Hematopoietic multipotent progenitor cell treated with erythropoietin and hydrocortisone succinate and interleukin-3 and kit ligand, for 4 days (in vitro differentiated cells): ENCODE measurements around the gene SARDH.

Experiments used
- DNase-seq: peaks from one replicate; pipeline ENCODE4 v3.0.0-alpha.2; 2015

SARDH gene

DNA sequence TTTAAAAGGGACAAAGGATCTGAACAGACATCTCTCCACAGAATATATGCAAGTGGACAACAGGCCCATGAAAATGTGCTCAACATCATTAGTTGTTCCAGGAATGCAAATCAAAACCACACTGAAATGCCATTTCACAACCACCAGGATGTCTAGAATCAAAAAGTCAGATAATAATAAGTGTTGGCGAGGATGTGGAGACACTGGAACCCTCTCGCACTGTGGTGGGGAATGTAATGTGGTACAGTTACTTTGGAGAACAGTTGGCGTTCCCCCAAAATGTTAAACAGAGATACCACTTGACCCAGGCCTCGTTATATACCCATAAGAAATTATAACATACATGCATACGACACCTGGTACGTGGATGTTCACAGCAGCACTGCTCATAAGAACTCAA is 38.6 kb downstream of the SARDH start:
- DNase-seq = no peak

DNA sequence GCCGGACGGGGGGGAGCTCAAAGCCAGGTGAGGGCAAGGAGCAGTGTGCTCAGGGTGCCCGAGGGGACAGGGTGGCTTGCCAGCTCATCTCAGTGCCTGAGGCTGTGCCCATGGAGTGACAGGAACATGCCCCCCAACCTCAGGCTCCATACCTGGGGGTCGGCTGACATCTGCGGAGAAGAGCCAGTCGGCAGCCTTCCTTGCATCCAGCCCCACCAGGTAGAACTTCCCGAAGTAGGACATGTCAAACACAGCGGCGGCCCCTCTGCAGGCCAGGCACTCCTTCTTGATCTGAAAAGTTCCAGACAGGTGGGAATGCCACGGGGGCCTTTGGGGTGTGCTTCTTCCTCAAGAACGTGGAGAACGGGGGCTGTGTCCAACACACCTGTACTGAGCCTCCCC is 42.1 kb downstream of the SARDH start:
- DNase-seq = no peak

DNA sequence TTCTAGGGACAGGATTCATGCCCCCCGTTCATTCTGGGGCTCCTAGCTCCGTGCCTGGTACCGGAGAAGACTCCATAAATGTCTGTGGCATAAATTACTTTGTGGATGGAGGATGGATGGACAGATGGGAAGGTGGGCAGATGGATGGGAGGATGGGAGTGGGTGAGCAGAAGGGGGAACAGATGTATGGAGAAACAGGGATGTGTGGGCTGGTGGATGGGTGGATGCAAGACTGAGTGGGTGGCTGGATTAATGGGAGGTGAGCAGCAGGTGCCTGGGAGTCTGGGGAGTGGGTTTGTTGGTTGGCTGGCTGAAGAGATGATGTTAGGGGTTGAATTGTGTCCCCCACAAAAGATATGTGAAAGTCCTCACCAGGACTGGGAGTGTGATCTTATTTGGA is 43.5 kb downstream of the SARDH start:
- DNase-seq = no peak

DNA sequence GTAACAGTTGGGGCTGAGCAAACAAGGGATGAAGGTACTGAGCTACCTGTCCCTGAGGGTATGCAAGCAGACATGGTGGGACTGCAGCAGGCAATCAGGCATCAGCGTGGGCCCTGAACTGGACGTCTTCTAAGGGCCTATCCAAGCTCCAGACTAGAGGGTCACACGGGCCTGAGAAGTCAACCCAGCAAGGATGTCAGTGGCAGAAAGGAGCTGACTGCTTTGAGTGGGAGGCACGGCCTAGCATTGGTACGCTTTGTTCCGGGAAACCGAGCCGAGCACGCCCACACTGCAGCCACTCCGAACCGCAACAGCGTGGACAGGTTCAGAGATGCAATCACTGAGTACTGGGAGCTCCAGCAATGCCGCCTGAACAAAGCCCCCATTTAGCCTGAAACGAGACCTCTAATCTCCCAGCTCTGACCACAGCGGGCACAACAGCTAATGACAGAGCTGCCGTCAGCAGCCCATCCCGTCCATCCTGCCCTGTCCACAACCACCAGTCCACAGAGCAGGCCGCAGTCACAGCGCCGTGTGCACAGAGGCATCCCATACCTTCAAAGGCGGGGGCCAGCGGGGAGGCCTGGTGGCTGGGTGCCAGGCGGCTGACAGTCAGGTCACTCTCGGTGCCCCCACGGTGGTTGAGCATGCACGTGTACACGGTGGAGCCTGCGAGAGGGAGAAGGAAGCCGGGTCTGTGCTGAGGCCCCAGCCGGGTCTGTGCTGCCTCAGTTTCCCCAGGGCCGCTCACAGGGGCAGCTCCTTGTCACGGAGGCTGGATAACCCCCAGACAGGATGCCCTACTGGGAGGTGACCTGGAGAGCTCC is 44.2 kb downstream of the SARDH start:
- no peak for DNase-seq

DNA sequence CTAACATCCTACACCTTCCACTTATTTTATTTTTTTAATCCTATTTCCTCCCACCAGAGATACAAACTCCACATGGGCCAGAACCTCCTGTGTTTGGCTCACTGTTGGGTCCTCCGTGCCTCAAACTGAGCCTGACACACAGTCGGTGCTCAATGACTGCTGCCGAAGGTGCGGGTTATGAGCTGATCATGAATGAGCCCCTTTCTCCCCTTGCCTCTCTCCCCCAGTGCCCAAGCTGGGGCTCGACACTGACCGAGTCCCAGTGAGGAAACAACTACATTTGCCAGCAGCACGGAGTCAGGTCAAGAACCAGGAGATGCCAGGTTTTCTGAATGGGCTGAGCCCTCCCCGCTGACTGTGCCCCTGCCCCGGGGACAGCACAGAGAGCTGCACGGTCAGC is 45.0 kb downstream of the SARDH start:
- DNase-seq = no peak

DNA sequence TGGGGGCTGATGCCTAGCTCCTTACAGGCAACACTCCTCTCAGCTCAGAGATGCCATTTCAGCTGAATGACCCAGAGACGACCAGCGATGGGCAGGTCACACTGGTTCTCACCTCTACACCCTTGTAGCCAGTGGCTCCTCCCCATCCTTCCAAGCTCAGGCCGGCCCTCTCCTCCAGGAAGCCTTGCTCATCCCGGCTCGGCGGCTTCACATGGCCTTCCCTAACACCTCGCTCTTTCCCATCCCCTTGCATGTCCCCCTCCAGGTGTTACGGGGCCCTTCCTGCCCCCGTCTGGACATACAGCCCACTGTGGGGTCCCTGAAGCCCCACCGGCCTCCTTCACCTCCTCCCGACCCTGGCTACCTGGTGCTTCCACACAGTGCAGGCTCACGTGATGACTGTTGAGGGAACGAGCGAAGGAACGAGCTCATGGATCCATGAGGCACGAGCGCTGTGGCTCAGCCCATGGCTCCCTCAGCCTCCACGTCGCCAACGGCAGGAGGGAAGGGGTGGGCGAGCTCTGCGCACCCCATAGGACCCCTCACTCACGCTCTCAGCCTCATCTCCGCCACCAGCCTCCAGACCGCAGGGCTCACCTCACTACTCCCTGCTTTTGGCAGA is 45.7 kb downstream of the SARDH start:
- DNase-seq = no peak

DNA sequence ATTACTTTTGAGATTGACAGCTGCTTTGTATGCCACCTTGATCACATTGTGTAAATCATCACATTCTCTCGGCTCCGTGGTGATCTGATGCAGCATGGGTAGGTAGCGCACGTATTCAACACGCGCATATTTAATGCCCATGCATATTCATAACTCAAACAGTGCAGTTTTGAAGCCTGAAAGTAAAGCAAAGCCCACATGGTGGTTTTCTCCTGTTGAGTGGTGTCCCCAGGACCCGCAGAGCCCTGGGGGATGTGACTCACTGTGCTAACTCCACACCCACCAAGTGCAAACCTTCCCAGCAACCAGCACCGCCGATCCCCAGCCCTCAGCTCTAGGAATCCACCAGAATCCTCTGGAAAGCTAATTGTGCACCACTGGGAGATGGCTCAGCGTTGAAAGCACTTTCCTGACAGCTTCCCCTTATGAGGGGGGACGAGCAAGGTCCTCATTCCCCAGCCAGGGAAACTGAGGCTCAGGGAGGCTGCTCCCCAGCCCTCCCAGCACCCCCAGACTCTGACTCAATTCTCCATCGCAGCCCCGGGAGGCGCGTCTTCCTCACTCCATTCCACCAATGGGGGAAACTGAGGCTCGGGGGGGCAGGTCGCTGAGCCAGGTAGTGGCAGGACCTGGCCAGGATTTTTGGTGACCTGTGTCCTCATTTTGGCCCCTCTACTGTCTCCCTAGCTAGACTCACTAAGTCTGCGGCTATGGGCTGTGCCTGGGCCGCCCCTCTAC is 46.4 kb downstream of the SARDH start:
- no peak for DNase-seq

DNA sequence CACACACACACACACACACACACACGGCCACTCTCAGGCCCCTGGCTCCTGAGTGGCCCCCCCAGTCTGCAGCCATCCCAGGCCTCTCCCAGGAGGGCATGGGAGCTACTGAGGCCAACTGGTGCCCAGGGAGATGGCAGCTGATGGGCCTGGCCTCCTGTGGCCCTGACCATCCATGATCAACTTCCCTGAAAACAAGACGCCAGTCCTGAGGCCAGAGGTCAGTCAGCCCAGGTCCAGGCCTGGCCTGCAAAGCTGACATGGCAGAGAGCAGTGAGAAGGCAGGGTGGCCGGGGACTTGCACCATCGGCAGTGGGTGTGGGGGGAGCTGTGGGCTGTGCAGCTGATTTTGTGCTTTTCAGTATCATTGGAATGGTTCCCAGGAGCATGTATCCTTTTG is 47.0 kb downstream of the SARDH start:
- DNase-seq = no peak

DNA sequence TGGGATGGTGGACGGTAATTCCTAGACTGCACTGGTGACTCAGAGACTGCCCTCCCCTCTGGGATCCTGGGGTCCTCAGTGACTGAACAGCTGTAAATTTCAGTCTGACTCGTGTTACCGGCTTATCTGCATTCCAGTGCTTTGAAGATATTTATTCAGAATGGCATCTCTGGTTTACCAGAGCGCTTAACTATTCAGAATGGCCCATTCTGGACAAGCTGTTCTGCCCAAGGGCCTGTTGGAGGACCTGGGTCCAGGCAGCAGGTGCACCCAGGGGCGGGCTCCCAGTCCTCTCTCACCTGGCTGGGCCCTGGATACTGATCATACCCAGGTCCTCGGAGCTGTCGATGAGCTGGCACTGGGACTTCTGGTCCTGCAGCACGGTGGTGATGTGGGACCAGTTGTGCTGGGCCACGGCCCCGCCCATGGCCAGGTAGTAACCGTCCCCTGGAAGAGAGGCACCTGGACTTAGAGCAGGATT is 48.0 kb downstream of the SARDH start:
- DNase-seq = no peak

DNA sequence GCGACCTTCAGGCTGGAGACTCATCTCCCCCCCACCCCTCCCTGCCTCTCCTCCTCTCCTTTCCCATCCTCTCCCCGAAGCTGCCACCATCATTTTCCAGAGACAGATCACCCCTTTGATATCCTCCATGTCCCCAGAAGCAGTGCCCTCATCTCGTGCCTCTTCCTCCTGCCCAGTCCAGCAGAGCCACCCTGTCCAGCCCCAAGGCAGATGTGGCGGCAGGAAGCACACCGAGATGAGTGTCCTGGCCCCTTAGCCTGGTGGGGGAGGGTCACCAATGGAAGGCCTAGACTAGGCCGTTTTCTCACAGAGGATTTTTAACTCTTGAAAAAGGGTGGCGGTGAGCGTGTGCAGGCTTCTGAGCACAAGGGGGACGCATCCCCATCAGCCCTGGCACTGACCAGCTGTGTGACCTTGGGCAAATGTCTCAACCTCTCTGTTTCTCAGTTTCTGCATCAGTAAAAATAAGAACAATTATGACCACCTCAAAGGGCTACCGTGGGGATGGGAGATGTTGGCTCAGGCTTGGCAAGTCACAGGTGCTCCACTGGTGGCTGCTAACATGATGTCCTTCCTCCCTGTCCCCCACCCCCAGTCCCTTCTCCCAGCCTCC is 48.9 kb downstream of the SARDH start:
- DNase-seq = no peak

DNA sequence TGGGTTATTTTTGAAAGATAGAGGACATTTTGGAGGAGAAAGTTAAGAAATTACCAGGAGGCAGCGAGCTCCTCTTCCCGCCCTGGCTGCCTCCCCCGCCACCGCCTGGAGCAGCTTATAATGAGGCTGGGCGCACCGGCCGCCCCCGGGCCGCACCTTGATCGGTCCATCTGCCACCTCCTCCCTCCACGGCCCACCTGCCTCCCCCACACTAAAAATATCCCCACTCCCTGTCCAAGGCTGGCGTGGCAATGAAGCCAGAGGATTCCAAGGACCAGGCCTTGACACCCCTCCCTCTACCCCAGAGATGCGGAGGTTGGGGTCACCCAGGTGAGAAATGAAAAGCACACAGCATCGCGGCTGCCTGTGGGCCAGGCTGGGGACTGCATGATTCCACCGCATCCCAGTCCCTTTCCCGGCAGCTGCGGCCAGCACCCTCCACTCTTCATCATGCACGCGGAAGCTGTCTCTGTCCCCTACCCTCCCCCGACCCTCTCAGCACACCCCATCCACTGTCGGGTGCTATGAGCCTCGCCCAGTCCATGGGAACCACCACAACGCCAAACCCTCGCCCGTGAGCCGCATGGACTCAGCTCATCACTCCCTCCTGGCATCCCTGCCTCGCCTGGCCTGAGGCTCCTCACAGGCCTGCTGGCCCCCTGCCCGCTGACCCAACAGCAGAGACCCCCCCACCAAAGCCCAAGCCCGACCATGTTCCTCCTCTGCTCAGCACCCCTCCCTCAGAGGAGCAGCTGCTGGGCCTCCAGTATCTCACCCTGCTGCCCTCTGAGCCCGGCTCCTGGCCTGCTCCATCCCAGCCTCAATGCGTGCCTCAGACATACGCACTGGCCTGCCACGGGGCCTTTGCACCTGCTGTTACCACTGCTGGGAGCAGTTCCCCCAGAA is 50.0 kb downstream of the SARDH start:
- no peak for DNase-seq

DNA sequence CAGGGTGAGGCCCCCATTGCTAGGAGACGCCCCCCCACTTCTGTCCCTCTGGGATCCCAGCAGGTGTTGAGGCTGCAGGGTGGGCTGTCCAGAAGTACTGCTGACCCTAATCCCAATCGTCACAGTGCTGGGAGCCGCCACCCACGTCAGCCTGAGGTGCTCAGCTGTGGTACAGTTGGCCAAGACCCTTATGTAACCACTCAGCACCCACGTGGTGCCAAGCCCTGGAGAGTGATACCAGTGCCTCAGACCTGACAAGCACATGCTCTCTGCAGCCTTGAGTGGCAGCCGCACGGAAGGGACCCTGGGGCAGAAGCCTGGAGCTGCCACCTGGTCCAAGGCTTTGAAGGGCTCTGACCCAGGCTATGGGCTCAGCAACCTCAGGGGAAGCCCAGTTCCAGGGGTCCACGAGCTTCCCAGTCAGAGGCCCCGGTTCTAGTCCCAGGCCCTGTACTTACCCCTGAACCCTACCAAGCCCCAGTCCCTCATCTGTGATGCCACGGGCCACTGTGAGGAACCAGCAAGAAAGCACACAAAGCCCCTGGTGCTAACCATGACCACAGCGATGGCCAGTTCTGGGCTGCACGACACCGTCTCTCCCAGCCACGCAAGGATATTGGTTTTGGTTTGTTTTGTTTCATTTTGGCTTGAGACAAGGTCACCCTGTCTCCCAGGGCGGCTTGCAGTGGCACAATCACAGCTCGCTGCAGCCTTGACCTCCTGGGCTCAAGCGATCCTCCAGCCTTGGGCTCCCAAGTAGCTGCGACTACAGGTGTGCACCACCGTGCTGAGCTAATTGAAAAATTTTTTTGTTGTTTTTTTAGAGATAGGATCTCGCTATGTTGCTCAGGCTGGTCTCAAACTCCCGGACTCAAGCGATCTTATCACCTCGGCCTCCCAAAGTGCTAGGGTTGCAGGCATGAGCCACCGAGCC is 51.2 kb downstream of the SARDH start:
- DNase-seq = no peak

DNA sequence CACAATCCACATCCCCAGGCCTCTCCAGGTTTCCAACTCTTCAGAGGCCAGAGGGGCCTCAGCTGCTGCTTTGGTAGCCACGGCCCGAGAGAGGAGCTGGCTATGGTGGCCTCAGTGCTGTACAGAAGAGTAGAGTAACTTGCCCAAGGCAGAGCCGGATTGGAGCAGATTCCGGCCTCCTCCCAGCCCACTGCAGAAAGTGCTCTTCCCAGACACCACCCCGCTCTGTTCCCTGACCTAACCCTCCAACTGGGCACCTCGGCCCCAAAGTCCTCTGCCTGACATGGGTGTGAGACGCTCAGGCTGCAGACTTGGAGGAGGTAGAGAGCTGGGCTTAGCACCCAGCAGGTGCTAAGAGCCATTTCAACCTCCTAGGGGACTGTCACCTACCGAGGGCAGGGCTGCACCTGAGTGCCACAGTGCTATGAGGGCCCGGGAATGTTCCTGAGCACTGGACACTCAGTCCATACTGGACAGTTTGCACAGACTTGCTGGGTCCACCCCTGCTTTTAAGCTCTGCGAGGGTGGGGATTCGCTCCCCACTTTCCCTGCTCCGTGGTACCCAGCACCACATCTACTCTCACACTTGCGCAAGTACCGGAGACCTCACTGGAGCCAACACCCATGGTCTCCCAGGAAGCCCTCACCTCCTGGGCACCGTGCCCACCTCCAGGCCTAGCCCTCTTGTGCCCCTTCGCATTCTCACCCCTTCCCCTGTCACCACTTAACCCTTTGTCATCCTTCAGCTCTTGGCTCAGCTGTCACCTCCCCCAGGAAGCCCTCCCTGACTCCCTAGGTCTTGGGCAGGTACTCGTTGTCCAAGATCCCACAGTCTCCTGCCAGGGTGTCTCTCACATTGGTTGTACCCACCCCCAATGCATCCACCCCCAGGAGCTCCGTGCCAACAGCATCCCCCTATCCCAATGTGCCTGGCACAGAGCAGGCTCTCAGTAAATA is 52.2 kb downstream of the SARDH start:
- no peak for DNase-seq

DNA sequence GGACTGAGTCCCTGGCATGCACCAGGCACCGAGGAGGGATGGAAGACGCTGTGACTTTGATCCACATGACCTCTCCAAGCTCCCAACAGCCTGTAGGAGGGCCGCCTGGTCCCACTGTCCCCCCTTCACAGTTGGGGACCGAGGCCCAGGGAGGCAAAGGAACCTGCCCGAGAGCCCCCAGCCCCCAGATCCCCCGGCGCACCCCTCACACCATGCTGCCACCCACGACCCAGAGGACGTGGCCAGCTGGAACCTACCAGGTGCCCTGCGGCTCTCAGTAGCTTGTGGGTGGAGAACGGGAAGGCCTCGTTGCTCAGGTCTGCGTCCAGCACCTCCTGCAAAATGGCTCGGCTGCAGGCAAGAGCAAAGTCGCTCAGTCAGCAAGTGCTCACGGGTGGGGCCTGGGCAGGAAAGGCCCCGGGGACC is 53.2 kb downstream of the SARDH start:
- no peak for DNase-seq

DNA sequence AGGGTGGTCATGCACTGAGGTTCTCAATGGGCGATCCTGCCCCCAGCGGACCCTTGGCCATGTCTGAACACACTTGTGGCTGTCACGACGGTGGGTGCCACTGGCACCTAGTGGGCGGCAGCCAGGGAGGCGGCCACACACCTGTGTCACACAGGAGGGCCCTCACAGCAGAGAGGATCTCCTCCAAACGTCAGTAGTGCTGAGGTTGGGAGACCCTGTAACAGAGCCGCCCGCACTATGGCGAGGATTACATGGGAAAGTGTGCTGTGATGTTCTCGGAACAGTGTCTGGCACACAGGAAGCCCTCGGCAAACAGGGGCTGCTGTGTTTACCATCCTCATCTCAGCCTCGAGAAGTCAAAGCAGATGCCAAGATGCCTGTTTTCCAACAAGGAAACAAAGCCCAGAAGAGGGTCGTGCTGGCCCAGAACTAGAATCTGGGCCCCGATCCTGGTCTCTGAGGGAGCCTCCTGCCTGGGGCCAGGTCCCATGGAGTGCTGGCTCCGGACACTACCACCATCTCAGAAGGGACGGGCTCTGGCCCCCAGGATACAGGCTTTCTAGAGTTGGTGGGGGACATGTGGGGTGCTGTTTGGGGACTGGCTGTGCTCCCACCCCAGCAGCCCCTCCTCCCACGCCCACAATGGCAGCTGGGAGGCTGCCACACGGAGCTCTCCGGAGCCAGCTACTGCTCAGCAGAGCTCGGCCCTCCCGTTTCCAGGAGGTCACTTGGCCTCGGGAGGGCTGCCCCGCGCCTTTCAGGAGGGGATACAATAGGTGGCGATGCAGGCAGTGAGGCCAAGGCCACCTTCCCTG is 53.8 kb downstream of the SARDH start:
- no peak for DNase-seq

DNA sequence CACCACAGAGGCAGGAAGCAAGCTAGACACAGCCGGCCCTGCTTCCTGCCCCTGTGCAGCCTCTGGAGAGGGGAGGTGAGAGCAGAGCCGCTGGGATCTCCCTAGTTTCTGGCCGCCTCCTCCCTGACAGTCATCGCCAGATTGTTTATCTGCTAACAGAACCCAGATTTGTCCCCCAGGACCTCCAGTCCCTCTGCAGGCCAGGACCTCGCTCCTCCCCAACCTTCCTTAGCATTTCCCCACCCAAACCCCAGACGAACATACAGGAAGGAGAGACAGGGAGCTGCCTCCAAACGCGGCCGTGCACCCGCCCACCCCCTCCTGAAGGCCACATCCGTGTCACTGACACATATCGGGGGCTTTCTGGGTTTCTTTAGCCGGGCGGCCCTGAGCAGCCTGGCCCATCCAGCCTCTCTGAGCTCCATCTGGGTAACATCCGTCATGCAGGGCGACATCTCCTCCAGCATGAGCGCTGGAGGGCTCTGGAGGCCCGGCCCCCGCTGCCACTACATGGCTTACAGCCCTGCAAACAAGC is 54.5 kb downstream of the SARDH start:
- DNase-seq = no peak

DNA sequence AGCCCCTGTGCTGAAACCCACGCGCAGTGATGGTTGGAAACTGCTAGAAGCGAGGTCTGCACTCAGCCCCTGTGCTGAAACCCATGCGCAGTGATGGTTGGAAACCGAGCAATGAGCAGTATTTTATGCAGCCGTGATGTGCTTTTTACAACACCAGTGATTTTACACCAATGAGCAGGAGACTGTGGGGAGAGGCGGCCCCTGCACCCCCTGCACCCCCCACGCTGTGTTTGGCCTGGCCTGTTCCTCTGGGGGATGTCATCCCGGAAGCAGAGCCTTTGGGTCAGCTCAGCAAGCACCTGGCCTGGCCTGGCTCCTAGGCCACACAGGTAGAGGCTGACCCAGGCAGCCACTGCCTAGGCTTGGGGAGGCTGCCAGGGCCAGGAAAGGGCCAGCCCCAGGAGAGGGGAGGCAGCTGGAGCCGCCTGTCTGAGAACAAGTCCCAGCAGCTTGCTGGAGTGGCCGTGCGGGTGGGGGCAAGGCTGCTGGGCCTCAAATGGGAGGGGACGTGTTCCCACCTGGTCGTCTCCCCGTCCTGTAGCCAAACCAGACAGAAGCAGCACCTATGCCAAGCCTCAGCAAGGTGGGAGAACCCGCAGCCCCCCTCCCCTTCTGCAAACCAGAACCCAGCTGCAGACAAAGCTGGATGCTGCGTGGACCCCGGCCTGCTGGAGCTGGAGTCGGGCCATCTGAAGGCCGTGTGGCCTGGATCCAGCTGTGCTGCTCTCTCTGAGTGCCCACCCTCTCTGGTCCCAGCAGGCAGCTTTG is 55.1 kb downstream of the SARDH start:
- DNase-seq = no peak
